HG03159 (cell line): ENCODE measurements around the gene CENPV.
A peak's percentile ranks its signal among the peaks of the same experiment; 100 is the strongest.

ENCODE experiments used
- ATAC-seq: cut with Tn5 transposase; IDR thresholded peaks from one replicate; pipeline ENCODE4 v1.9.1; 2021; ENCODE audit warnings: mild to moderate bottlenecking, moderate library complexity; ENCODE audit not compliant: unreplicated experiment

CENPV gene

GRCh38 chr17:16363749-16364536, 10.7 kb upstream of the CENPV start:
- no peak for ATAC-seq

GRCh38 chr17:16361874-16362273, 8.6 kb upstream of the CENPV start:
- ATAC-seq, result no peak

DNA sequence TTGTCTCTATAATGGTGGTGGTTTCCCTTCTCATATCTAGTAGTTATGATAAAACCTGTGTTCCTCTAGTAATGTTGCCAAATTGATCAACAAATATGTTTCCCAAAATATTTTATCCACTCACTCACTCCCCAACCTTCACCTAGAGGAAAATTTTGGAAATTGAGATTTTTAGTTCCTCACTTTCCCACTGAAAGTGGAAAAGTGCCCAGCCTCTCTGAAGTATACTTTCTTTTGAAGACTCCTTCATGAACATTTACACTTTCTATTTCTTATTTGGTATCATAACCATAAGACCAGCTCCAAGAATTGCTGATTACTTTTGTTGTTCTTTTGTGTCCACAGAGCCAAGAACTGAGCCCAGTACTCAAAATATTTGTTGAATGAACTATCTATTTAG, 5.1 kb upstream of the CENPV start:
- no peak for ATAC-seq

DNA sequence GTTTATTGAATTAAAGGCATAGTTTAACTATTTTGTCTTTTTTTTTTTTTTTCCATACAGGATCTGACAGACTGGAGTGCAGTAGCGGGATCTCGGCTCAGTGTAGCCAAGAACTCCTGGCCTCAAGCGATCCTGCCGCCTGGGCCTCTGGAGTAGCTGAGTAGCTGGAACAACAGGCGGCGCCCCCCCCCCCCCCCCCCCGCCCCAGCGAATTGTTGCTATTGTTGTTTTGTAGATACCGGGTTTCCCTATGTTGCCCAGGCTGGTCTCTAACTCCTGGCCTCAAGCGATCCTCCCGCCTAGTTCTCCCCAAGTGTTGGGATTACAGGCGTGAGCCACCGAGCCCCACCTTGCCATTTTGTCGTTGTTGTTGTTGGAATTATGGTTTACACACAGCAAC, 1.3 kb upstream of the CENPV start:
- no peak for ATAC-seq

GRCh38 chr17:16352667-16353316, 477 bp downstream of the CENPV start:
- peak; percentile 49 for ATAC-seq

DNA sequence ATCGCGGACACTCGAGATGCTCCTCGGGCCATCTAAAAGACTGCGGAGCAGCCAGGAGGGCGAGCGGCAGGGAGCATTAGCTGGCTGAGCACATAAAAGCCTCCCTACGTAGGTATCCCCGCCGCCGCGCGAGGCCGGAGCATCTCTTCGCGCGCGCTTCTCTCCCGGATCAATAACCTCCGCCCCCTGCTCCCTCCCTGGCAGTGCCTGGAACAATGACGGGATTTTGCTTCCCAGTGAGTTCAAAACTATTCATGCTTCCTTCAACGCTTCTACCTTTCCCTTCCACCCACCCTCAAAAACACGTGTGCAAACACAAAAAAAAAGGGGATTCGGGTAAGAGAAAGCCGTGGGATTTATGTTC, 984 bp downstream of the CENPV start:
- no peak for ATAC-seq

DNA sequence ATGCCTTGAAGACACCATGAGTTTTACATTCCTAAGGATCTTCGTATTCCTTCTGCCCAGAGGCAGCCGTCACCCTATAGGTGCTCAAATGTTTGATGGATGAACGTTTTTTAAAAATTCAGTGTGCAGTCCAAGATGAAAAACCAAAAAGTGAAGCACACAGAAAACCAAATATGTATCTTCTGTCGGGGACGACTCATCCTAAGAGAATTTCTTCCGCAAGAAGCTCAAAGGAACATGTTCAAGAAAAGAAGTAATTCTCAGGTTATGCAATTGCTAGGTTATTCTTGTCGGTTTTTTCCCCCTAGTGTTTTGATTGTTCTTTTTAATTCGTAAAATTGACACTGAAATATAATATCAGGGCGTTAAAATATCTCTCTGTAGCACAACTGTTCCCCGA, 1.4 kb downstream of the CENPV start:
- ATAC-seq, result no peak

DNA sequence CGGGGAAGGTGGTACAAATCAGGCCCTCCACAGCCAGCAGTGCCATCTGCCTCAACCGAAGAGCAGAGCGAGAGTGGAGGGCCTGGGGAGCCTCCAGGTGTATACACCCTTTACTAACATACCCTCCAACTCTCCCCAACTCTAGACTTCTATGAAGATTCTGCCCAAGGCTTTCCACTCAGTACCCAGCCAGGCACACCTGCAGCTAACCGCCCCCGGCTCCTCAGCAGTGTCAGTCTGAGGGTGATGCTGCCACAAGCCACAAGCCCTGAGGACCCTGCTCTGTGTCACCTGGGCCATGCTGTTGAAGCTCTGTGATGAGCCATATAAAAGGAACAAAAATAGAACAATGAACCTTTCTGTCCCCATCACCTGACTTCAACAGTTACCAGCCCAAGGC, 3.8 kb downstream of the CENPV start:
- no peak for ATAC-seq

DNA sequence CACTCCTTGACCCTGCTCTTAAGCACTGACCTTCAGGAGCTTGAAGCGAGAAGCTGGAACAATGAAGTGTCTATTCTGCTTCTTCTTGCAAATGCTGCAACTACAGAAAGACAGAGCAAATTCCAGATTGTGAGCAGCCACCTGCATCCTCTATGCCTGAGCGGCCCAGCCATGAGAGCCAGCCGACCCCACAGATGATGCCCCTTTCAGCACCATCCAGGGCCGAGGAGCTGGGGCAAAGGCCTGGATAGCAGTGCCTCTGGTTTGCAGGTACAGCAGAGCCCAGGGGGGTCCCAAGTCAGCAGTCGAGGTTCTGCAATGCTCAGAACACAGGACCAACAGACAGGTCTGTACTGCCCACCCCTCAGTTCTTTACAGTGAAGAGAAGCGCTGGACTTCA, 4.7 kb downstream of the CENPV start:
- no peak for ATAC-seq

DNA sequence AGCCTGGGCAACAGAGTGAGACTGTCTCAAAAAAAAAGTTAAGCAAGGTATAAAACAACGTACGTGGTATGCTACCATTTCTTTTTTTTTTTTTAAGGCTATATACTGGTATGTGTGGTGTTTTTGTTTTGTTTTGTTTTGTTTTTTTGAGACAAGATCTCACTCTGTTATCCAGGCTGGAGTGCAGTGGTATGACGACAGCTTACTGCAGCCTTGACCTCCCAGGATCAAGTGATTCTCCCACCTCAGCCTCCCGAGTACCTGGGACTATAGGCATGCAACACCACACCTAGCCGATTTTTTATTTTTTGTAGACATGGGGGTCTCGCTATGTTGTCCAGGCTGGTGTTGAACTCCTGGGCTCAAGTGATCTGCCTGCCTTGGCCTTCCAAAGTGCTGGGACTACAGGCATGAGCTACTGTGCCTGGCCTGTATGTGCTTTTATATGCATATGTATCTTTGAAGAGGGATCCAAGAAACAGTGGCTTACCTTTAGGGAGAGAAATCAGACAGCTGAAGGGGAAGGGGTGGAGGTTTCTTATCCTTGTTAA, 6.5 kb downstream of the CENPV start:
- ATAC-seq, result no peak

- ATAC-seq, result no peak
Observed at GRCh38 chr17:16345565-16345964, 7.7 kb downstream of the CENPV start.

GRCh38 chr17:16343569-16343968, 9.7 kb downstream of the CENPV start:
- ATAC-seq, result no peak

DNA sequence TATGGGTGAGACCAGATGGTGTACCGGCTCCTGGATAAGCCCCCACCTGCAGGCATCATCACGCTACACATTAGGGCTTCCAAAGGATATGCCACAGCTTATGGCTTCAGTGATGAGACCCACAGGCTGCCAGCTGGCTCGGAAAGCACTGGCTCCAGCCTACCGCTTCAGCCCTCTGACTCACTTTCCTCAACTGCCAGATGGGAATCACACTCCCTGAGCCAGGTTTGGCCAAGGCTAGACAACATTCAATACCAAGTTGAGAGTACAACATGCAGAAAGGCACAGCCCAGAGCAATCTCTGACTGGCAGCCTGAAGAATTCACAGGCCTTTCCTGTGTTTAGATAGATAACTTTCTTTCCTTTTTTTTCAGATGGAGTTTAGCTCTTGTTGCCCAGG, 10.3 kb downstream of the CENPV start:
- no peak for ATAC-seq

DNA sequence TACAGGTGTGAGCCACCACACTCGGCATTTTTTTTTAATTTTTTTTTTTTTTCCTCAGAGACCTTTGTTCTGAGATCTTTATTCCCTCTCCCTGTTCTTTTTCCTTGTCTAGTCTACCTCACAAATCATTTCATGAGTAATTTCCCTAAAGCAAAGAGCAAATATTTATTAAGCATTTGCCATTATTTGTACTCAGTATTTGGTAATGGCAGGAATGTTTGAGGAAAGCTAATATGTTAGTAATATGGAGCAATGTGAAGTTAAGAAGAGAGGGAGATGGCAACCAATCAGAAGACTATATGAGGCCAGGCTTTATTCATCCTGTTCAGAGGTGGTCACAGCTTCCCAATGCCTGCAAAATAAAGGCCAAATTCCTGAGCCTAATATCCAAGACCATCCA, 13.3 kb downstream of the CENPV start:
- ATAC-seq, result no peak

- no peak for ATAC-seq
Observed at GRCh38 chr17:16339402-16339801, 13.9 kb downstream of the CENPV start.

DNA sequence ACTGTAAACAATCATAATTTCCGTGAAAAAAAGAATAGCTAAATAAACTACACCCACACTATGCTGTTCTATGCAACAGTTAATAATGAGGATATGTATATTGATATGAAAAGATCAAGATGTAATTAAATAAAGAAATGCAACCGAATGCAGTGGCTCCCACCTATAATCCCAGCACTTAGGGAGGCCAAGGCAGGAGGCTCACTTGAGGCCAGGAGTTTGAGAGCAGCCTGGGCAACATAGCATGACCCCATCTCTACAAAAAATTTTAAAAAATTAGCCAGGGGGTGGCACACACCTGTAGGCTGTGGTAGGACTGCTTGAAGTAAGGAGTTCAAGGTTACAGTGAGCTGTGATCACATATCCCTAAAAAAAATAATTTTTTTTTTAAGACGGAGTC, 14.9 kb downstream of the CENPV start:
- ATAC-seq, result no peak

GRCh38 chr17:16329519-16330271, 23.6 kb downstream of the CENPV start:
- ATAC-seq, result no peak

DNA sequence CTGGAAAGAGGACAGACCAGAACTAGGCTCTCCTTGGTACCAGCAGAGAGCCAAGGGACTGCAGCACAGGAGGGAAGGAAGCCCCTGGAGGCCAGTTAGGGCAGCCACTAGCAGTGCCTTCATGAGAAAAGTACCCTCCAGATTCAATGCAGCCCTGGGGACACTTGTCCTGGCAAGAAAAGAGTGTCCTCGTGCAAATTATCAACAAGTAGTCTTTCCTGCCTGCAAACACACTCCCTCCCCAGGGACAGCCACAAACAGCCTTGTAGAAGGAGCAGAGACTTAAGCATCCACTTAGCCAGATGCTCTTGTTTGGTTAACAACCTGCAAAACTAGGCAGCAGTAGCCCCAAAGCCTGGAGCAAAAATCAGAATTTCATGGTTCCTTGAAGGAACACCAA, 24.3 kb downstream of the CENPV start:
- no peak for ATAC-seq

DNA sequence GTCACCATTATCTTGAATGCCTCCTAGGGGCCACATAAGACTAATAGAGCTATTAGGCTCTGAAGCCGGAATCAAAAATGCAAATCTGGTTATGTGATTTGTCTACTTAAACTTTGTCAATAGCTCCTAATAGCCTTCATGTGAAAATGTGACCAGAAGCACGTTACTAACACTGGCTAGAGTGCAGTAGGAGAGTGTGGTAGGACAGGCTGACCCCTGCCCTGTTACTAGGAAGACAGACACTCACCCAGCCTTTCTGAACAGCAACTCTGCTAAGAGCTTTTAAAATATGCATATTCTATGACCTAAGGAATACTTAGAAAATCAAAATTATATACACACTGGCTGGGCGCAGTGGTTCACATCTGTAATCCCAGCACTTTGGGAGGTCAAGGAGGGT, 26.3 kb downstream of the CENPV start:
- ATAC-seq, result no peak

DNA sequence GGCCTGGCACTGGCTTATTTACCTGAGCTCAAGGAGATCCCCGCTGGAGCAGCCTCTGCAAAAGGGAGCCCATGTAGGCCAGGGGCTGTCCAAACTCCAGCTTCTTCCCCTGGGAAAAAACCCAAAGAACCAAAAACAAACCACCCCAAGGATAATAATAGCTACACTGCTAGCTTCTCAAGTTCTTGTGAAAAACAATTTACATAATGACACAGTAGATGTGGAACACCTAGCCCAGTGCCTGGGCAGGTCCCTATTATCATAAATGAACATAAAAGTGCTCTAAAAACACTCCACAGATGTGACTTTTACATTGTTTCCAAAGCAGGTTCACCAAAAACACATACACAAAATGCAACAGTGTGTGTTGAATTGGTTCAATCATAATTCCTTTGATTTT, 27.3 kb downstream of the CENPV start:
- no peak for ATAC-seq

- no peak for ATAC-seq
Observed at GRCh38 chr17:16322636-16323035, 30.6 kb downstream of the CENPV start.

- no peak for ATAC-seq
Observed at GRCh38 chr17:16319969-16320368, 33.3 kb downstream of the CENPV start.
